K562 (cell line): ENCODE data around the gene RNU1-2.
"Not testable (repeated sequence)": the region's sequence is repeated elsewhere in the genome, so short reads cannot be mapped to it uniquely, and the experiment has no call there.

Experiments used
- CTCF ChIP-seq, 3 experiments: IDR thresholded peaks in 2 of 3; conservative IDR thresholded peaks in 1 of 3; 2 replicates each; pipeline ENCODE4 v1.5.1; 2011 to 2012; ENCODE audit warnings: low read length in 3 of 3, mild to moderate bottlenecking in 3 of 3, control low read depth in 2 of 3, improper control_type of control experiment in 1 of 3, inconsistent platforms in 1 of 3, low read depth in 1 of 3, mixed read lengths in 1 of 3, moderate library complexity in 1 of 3; ENCODE audit not compliant: insufficient read depth in 2 of 3
- HDAC6 ChIP-seq: IDR thresholded peaks from 2 replicates; pipeline ENCODE4 v1.6.1; 2012; ENCODE audit warnings: low read depth, mild to moderate bottlenecking, control low read depth, inconsistent platforms, low read length, moderate library complexity
- MECOM ChIP-seq: fragments of 250-450 bp; sonication (Bioruptor Pico); IDR thresholded peaks from 2 replicates; pipeline ENCODE4 v1.8.0; 2022; ENCODE audit warnings: inconsistent platforms
- MYBL2 ChIP-seq, 2 experiments: fragments of 450-650 bp in 1 of 2; sonication (generic) in 1 of 2; formaldehyde crosslinking in 1 of 2; IDR thresholded peaks; 2 replicates each; pipeline versions ENCODE4 v1.6.1 to v1.8.1; 2017 to 2022; ENCODE audit warnings: borderline replicate concordance in 1 of 2, inconsistent platforms in 1 of 2, low read depth in 1 of 2, mild to moderate bottlenecking in 1 of 2, missing genetic modification reagents in 1 of 2, moderate library complexity in 1 of 2
- MYC ChIP-seq, 2 experiments: fragments of 250-450 bp in 1 of 2; sonication (Bioruptor Pico) in 1 of 2; IDR thresholded peaks; 2 replicates each; pipeline versions ENCODE4 v1.5.1 to v1.6.1; 2012 to 2021; ENCODE audit warnings: low read depth in 2 of 2, borderline replicate concordance in 1 of 2, improper control_type of control experiment in 1 of 2, low read length in 1 of 2, mild to moderate bottlenecking in 1 of 2, moderate library complexity in 1 of 2
- NCOA4 ChIP-seq: fragments of 450-650 bp; IDR thresholded peaks from 2 replicates; pipeline ENCODE4 v1.6.1; 2018; ENCODE audit warnings: mild to moderate bottlenecking; ENCODE audit not compliant: partially characterized antibody
- NR2C2 ChIP-seq, 2 experiments: fragments of 200-800 bp in 1 of 2; sonication (Bioruptor generic) in 1 of 2; sonication (generic) in 1 of 2; formaldehyde crosslinking in 1 of 2; IDR thresholded peaks; 2 replicates each; pipeline versions ENCODE4 v1.6.1 to v1.8.0; 2016 to 2022; ENCODE audit warnings: mild to moderate bottlenecking in 1 of 2, missing compliant biosample characterization in 1 of 2, missing genetic modification characterization in 1 of 2, missing genetic modification reagents in 1 of 2
- POLR2A ChIP-seq: fragments of 450-650 bp; conservative IDR thresholded peaks from 2 replicates; pipeline ENCODE4 v1.6.1; 2016
- RCOR1 ChIP-seq, 2 experiments: IDR thresholded peaks; 2 replicates each; pipeline ENCODE4 v1.6.1; 2012; ENCODE audit warnings: low read depth in 2 of 2, low read length in 2 of 2, borderline replicate concordance in 1 of 2, improper control_type of control experiment in 1 of 2
- SRF ChIP-seq, 2 experiments: fragments of 250-450, 450-650 bp in 1 of 2; sonication (Bioruptor Pico) in 1 of 2; sonication (generic) in 1 of 2; formaldehyde crosslinking; IDR thresholded peaks; 2 replicates each; pipeline versions ENCODE4 v1.5.0 to v1.5.1; 2020 to 2022; ENCODE audit warnings: mild to moderate bottlenecking in 1 of 2, missing genetic modification reagents in 1 of 2
- ZNF644 ChIP-seq: fragments of 200-800 bp; sonication (Bioruptor generic); IDR thresholded peaks from 2 replicates; pipeline ENCODE4 v1.6.1; 2016; ENCODE audit warnings: low read depth, missing genetic modification characterization, missing compliant biosample characterization

- TF ChIP-seq NR2C2 (CRISPR knock-in tag; IDR thresholded peaks at IDR 0.05); NR2C2 (tag; IDR thresholded peaks at IDR 0.05); SRF (CRISPR knock-in tag; IDR thresholded peaks at IDR 0.05); POLR2A; CTCF (IDR thresholded peaks at IDR 0.05 in 2 of 3, conservative IDR thresholded peaks at IDR 0.05 in 1 of 3; ENCODE audit: insufficient read depth in 2 of 3, low read depth in 1 of 3, low read length in 3 of 3); NCOA4; MYC (IDR thresholded peaks at IDR 0.05; ENCODE audit: low read depth, low read length); MYC (CRISPR knock-in tag; IDR thresholded peaks at IDR 0.05; ENCODE audit: borderline replicate concordance, low read depth); MECOM; ZNF644 (tag); MYBL2 (IDR thresholded peaks at IDR 0.05; ENCODE audit: low read depth); MYBL2 (CRISPR knock-in tag; IDR thresholded peaks at IDR 0.05; ENCODE audit: borderline replicate concordance); HDAC6; RCOR1 (IDR thresholded peaks at IDR 0.05; ENCODE audit: borderline replicate concordance in 1 of 2, low read depth in 2 of 2, low read length in 2 of 2): not testable (repeated sequence)
Measured at GRCh38 chr1:16897653-16898052, 1.9 kb downstream of the RNU1-2 start.
